T-helper 2 cell (primary cell): Measurements from ENCODE around the gene FSTL4.
A peak's percentile ranks its signal among the peaks of the same experiment; 100 is the strongest.

Experiments
- DNase-seq, 5 experiments: peaks; one replicate each; pipeline versions ENCODE4 v3.0.0 to v3.0.0-alpha.2; 2012 to 2022

The FSTL4 gene

DNA sequence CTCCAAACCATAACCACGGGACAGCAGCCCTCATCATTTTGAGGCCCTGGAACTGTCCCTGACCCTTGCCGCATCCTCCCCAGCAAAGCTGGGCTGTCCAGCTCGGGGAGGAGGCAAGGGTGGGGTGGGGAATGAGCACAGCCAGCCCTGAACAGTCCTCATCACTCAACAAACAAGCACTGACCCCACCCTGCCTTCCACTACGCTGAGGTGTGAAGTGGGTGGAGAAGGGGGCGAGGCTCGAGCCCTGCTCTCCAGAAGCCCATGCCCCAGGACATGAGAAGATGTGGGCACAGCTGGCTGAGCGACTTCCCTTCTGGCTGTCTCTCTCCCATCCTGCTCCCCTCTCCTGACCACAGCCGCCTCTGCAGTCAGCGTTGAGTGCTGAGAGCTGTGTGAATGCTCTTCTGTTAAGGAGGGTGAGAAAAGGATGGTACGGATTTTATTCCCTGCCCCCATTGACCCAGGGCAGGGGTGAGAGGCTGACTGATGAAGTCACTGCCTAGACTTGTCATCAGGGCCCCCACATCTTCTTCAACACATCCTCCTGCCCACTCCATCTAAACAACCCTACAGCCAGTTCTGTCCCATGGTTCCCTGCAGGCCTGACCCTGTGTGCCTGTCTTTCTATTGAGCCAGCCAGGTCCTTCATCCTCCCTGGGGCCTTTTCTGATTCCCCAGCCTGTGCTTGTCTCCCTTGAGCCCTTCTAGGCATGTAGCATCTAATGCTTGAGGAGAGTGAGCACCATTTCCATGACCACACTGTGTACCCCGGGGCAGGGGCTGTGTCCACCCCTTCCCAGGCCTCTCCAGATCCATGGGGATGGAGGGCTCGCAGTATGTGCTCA, 276.0 kb downstream of the FSTL4 start:
- DNase-seq, result no peak

DNA sequence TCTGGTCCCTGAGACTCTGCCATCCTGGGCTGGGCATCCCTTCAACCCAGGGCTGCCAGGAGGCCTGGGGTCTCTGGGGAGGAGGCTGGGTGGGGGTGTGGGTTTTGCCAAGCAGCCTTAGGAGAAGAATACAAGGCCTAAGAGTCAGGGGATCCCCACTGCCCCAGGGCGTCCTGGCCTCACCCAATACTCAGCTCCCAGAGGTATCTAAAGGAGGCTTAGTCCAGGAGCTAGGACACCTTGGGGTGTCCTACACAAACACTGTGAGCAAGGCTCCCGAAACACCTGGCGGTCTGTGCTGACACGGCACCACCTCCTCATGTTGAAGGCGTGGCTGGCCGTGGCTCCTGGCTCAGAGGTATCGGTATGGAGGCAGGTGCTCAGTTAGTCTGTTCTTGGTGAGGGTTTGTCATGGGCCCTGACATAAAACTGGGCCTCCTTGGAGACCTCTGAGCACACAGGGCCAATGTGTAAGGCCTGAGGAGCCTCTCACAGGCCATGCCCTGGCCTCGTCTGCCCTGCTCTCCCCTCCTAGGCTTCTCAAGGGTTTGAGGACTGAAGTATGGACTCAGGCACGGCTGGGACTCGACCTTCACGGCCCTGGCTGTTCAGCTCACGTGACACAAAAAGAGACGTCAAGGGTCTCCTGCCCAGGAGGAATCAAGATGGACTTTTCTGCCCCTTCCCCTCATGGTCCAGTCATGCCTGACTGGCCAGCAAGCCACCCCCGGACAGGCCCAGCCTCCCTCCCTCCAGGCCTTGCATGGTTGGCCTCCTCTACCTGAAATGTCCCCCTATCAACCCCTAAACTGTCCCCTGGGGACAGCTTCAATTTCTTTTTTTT, 277.3 kb downstream of the FSTL4 start:
- DNase-seq, result no peak

DNA sequence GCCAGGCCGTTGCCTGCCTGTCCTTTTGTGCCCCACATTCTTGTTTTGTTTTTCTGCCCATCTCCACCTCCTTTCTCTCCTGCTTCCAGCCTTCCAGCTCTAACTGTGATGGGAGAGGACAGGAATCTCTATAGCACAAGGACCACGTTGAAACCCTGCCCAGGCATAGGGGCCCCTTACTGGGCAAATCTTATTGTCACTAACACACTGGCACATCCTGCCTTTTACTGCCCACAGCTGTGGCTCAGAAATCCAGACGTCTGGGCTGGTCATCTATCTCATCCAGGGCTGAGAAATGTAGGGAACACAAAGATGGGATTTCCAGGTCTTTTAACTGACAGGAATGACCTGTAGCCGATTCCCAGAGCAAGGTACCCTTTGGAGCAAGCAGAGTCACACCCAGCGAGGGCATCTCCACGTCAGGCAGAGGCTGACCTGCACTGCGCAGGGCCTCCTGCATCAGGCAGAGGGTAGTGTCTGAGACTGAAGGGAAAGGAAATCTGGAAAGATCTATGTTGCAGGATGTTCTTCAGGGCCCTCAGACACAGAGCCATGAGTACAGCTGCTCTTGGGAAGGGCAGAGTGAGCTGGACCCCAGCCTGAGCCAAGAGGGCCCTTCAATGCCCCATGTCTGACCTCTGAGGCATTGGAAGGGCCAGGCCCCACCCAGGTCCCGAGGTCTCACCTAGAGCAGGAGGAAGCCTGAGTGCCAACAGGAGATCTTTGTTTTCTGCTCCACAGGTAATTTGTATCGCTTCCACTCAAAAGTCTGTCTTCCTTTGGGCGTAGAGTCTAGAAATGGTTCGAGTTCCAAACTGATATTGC, 278.8 kb downstream of the FSTL4 start:
- no peak for DNase-seq

DNA sequence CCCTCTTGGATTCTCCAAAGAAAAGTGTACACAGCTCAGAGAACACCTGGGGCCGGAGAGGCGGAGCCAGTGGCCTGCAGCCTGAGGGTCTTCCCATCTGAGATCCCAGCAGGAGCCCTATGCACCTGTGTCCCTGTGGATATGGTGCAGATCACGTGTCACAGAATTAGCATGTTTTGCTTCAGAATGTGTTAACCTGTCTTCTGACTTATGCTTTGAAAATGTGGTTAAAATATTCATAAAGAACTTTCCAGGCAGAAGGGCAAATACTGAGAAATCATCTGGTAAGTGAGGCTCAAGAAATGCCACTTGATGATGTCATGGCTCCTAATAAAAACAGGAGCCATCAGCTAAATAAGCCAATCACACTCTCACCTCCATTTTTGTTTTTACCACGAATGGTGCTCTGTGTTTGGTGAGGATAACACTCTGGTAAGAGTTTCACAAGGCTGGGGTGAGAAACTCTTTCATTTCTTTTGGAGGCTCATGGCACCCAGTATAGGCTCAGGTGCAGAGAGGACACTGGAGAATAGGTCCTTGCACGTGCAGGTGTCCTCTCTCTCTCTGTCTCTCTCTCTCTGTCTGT, 279.8 kb downstream of the FSTL4 start:
- DNase-seq, result no peak

DNA sequence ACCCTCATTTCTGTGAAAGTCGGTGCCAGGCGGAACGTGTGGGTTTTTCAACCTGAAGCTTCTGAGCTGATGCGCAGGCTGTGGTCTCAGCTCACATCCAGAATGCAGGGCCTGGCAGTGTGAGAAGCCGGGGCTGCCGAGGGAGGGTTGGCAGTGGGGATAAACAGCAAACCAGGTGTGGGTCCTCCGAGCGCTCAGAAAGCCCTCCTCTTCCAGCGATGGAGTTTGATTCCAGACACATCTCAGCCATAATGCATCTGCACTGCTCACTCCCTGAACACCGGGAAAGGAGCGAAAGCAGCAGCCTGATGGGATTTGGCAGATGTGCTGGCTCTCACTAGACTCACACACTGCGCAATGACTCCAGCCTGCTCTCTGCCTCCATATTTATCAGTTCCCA, 280.4 kb downstream of the FSTL4 start:
- peak in 1 of 5 experiments; percentile 34 for DNase-seq

DNA sequence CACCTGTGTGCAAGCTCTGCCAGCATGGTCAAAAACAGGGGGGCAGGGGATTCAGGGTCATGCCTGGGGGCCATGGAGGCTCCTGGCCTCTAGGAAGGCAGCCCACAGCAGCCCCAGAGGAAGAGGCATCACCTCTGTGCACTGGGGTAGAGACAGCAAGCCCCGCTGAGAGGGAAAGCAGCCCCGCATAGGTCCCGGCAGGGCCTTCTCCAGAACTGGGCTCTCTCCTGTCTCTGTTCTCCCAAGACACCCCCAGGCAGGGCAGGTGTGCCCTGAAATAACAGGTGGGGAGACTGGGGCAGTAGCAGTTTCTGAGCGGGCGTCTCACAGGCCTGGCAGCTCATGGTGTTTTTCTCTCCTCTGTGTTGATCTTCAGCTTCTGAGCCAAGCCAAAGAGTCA, 281.4 kb downstream of the FSTL4 start:
- DNase-seq, result no peak

DNA sequence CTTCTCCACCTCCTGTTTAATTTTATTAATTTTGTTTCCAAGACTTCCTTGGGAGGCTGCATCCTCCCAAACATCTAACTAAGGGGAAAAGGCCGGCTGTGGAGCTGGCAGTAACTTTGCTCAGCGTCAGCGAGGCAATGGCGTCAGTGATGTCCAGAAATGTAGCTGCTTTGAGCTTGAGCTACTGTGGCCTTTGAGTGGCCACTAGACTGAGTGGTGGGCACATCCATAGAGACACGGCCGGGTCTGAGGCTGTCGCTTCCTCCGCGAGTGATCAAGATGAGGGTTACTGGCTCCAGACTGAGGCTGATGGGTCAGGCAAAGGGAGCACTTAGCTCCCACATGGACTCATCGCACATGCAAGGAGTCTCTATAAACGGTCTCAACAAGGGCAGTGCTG, 283.5 kb downstream of the FSTL4 start:
- no peak for DNase-seq

DNA sequence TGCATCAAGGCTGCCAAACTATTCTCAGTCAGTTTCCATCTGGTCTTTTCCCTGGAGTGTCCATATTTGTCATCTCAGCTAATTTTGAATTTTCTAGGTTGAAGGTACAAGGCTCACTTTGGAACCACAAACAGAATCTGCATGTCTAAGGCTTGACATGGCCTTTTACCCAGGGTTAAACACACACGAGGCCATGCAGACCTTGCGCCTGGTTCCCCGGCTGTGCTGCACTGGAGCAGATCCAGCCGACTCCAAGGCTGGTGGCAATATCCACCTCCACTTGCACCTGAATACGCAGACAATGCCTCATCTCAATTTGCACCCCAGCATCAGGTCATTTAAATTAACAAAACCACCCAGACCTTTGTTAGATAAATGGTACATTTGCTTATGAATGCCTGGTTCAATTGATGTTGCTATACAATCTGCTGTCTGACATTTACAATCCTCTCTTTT, 284.4 kb downstream of the FSTL4 start:
- no peak for DNase-seq

DNA sequence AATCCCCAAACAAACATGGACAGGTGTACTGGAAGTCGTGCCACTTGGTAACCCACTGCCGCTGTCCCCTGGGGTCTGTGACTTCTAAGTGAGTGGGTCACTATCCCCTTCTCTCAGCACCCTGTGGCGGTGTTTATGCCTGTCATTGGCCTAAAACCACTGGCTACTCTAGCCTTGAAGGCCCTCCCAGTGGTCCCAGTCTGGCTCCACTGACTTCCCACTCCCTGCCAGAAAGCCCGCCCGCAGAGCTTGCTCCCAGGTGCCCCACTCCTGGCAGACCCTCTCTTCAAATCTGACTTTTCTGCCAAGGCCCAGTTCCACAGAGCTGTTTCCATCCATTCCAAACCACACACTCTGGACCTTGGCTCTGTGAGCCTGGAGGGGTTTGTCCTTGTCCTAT, 286.0 kb downstream of the FSTL4 start:
- no peak for DNase-seq

DNA sequence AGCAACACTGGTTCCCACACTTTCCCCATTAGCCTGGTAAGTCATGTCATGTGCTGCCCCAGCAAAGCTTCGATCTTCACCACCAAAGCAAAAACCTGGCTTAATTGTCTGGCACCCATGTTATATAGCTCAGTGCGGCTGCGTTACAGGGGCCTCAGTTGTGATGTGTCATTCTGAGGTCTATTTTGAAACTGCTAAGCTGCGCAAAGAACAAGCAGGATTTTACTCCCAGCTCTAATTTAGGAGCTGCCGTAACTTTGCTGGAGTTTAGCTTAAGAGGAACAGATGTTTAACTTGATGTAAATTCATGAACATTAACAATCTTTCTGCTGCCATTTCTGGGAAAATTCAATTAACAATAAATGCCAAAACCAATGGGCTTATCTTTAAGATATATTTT, 286.5 kb downstream of the FSTL4 start:
- DNase-seq, result no peak

DNA sequence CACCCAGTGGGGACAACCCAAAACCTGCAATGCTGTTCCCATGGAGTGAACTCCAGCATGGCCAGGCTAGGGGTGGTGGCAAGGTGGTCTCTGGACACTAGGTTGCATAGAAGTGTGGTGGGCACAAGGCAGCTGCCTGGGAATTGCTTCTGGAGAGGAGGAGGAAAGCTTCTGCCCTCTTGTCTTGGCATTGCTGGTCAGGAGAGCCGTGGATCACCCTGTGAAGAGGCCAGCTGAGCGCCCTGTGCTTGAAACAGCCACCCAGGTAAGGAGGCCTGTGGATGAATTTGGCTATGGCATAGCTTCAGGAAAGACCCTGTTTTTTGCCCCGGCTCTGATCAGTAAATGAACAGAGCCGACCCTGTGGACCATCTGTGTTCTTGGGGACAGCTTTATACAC, 287.4 kb downstream of the FSTL4 start:
- DNase-seq, result no peak

DNA sequence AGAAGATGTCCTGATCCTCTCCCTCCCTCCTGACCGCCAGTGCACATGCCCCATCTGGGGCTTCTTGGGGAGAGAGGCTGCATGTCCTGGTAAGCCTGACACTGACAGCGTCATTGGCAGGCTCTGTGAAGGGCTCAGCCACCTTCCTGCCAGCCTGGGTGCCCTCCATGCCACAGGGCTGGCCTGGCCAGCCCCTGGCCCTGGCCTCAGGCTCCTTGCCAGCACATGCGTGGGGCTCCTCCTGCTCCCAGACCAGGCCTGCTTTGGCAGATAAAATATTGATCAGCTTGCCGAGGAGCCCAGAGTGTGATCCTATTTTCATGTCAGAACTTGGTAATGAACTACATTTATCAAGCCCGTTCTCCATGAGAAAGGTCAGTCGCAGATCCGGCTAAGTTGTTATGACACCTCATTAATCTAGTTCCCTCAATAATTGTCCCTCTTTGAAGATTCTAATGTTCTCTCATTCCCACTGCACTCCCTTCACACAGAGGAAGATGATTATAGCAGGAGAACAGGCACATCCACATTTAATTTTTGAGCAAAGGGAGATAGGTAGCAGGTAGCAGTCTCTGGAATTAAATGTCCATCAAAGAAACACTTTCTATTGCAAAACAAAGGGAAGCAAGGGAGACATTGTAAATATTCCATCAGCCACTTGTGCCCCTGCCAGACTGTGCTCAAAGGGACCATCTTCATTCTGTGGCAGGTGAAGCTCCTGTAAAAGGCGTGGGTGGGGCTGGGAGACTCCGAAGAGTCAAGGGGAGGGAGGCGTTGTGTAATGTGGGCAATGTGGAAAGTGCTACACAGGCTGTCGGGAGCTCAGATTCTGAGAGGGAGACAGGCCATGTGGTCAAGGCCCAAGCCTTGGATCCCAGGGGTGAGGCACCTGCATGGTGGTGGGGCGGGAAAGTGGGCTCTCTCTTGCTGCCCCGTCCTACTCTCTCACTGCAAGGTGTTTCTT, 288.6 kb downstream of the FSTL4 start:
- DNase-seq, result no peak

DNA sequence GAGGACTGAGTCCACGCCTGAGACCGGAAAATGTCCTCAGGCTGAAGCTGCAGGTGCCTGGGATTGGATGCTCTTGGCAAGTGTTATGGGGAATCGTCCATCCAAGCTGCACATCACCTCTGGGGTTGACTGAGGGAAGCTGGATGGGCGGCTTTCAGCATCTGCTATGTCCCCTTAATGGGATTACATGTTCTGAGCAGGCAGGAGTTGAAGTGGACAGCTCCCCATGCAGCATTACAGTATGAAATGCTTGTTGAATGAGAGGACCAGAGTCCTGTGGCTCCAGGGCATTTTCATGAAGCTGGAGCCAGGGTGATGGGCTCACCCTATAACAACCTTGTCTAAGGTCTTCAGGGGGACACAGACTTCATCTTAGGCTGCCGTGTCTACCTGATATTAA, 289.6 kb downstream of the FSTL4 start:
- DNase-seq, result no peak

DNA sequence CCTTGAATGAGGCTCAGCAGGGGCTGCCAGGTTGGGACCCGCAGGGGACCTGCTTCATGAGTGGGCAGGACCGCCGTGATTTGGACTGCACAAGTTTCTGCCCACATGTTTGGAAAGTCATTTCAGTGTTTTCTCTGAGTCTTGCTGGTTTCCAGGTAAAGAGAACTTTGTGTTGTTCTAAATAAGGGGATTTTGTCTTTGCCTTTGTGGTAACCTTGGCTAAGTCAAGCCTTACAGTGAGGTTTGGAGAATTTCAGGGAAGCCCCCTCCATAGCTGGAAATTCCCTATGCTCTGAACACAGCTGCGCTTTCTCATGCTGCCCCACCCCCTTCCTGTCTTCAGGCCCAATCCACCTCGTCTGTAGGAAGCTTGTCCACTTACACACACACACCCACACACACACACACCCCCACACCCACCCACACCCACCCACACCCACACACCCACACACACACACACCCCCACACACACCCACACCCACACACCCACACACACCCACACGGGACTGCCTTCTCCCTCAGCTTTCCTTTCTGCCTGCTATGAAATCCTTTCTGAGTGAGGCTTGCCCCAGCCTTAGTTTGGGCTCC, 290.4 kb downstream of the FSTL4 start:
- DNase-seq, result peak in 2 of 5 experiments; percentile 14 to 29

DNA sequence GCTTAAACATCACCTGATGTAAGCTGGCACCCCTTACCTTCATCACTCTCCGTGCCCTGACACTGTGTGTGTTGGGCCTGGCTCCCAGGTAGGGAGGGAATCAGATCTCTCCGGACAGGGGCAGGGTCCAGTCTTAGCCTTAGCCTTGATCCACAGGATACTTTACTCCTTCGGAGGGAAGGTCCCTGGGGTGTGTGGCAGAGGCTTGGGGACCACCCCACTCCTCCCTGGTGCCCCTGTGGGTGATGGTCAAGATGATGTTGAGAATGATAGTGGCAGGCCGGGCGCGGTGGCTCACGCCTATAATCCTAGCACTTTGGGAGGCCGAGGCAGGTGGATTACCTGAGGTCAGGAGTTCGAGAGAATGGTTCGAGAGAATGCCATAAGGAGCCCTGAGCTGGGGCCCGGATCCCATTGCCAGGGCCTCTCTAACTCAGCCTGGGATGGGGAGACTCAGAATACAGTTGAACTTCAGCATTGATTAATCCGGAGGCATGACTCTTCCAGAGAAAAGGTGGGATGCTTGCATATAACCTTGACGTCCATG, 291.0 kb downstream of the FSTL4 start:
- no peak for DNase-seq

DNA sequence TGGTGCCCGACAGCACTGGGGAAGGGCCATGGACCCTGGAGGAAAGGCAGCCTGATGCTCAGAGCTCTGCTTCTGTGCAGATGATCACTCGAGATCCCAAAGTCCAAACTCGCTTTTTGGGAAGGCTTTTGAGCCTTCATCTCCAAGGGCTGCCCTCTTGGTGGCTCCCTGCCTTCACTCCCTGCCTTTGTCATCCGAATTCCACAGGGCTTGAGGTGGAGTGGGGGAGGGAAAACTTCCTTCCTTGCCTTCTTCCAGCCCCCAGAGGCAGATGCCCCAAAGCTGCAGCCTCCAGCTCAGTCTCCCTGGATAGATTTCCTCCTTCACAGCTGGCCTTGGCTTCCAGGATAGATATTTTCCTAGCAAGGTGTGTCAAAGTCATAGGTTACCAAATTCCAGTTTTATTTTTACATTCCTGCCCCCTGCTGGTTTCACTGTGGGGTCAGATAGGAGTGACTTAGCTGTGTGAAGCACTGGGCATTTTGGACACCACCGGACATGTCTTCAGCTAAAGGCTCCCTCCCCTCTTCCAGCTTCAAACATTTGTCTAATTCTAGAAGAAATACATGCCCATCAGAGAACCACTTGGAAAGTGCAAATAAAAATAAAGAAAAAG, 292.3 kb downstream of the FSTL4 start:
- DNase-seq, result no peak

DNA sequence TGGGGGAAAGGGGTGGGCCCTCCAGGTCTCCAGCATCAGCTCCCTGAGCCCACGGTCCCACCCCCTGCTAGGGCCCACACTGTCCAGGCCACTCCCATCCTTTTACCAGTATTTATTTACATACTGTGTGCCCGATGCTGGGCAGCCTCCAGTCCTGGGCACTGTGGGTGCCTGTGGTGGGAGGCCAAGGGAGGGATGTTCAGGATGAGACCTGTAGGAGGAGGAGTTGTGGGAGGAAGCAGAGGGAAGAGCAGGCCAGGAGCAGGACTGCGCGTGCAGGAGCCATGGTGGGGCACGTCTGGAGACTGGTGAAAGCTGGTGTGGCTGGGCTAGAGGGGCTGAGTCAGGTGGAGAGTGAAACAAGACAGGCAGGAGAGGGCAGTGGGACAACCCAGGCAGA, 293.1 kb downstream of the FSTL4 start:
- DNase-seq, result no peak

DNA sequence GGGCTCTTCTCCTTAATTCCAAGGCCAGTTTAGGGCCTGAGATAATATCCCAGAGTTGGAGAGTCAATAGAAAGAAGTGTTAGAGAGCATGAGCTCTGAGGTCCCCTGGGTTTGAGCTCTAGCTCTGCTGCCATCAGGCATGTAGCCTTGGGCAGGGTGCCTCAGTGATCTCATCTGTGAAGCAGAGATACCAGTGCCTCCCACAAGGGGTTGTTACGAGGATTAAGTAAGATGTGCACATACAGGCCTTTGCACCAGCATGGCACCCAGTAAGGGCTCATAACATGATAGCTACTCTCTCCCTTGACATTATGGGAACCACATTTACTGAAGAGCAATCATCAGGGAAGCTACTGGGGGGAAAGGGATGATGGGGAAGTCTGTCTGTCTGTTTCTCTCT, 294.8 kb downstream of the FSTL4 start:
- no peak for DNase-seq

DNA sequence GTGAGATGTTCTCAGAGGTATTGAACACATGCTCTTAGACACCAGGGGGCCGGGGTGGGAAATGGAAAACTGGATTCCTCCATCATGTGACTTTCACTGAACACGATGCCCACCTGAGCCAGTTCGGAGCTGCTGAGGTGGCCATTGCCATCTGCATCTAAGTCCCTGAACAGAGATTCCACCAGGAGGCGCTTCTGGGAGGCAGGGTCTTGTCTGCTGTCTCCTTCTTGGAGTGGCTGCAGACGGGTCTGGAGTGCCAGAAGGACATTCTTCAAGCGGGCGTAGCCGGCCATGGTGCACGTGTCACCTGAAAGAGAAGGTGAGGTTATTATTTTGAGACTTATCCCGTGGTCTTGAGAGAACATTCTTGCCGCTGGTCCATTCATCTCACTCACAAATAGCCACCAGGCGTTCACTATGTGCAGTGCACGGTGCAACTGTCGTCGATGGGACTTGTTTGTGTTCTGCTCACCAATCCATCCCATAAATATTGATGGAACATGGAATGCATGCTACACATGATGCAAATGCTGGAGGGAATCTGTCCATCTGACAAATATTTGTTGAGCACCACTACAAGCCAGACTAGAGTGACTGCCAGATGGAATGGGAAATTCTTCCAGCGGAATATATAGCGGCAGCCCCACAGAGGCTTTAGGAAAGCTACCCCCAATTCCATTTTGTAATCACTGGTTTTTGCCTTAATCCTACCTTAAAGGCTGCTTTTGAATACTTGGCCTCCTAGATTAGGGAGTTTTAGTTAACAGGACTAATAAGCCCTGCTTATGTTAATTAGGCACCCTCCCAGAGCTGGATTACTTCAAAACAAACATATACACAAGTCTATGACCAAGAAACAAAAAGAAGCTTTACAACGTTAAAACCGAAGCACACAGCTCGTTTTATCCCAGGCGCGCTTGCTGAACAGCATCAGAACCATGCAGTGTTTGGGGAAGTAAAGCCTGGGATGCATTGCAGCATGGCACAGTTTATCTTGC, 295.7 kb downstream of the FSTL4 start:
- DNase-seq, result no peak
